ENCODE measurements around the gene WDR6.

WDR6 gene

DNA sequence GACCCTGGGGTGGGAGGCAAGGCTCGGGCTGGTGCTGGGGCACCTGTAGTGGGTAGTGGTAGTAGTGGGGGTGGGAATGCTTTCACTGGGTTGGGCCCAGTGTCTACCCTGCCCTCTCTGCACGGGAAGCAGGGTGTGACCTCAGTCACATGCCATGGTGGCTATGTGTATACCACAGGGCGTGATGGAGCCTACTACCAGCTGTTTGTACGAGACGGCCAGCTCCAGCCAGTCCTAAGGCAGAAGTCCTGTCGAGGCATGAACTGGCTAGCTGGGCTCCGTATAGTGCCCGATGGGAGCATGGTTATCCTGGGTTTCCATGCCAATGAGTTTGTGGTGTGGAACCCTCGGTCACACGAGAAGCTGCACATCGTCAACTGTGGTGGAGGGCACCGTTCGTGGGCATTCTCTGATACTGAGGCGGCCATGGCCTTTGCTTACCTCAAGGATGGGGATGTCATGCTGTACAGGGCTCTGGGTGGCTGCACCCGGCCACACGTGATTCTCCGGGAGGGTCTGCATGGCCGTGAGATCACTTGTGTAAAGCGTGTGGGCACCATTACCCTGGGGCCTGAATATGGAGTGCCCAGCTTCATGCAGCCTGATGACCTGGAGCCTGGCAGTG lies 6.0 kb downstream of the WDR6 start:
- in situ Hi-C loops (cut with MboI; ENCODE audit: low sequenced_read_pairs) = no loop called here

DNA sequence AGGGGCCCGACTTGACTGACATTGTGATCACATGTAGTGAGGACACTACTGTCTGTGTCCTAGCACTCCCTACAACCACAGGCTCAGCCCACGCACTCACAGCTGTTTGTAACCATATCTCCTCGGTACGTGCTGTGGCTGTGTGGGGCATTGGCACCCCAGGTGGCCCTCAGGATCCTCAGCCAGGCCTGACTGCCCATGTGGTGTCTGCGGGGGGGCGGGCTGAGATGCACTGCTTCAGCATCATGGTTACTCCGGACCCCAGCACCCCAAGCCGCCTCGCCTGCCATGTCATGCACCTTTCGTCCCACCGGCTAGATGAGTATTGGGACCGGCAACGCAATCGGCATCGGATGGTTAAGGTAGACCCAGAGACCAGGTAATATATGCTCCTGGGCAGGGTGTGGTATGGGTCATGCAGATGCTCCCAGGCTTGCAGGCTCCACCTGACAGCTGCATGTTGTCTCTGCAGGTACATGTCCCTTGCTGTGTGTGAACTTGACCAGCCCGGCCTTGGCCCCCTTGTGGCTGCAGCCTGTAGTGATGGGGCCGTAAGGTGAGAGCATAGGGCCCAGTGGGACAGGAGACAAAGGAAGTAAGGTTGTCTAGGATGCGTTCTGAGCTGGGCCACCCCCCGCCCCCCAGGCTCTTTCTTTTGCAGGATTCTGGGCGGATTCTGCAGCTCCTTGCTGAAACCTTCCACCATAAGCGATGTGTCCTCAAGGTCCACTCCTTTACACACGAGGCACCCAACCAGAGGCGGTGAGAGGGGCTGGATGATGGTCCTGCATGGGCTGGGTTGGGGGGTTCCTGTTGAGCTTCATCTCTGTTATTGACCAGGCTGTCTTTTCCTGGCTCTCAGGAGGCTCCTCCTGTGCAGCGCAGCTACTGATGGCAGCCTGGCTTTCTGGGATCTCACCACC lies 6.8 kb downstream of the WDR6 start:
- in situ Hi-C loops (cut with MboI; ENCODE audit: low sequenced_read_pairs) = no loop called here

GRCh38 chr3:49015072-49015471 lies 7.9 kb downstream of the WDR6 start:
- in situ Hi-C loops (cut with MboI; ENCODE audit: low sequenced_read_pairs) = no loop called here

- in situ Hi-C loops (cut with MboI; ENCODE audit: low sequenced_read_pairs) = no loop called here
These were observed 8.6 kb downstream of the WDR6 start for GRCh38 chr3:49015765-49016164.

DNA sequence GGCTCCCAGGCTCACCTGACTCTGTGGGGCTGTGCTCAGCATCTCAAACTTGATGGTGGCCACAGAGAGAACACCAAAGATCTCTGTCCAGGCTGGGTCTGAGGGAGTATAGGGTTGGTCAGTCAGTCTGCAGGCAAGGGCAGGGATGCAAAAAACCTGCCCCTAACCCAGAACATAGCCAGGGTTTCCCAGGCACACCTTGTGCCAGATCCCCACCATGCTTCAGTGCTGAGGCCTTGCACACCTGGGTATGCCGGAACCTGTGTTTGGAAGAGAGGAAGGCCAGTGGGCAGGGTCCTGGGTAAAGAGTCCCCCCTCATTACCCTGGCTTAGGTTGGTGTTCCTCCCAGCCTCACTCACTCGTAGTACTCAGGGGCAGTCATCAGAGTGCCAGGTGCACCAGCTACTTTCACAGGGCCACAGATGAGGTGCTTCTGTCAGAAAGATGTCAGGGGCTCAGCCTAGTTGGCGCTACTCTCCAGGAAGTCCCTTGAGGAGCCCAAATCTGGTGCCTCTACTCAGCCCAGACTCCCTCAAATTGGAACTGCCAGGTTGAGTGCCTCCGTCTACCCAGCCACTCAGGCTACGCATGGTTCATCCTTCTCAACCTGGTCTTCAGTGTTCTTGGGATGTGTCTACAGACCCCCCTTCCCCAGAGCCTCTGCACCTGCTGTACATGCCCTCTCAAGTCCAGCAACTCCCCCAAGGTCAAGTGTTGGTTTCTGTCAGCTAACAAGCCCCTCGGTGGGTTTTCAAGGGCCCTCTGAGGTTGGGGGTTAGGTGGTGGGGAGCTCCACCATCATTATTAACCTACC lies 9.4 kb downstream of the WDR6 start:
- in situ Hi-C loops (cut with MboI; ENCODE audit: low sequenced_read_pairs) = no loop called here

GRCh38 chr3:49017229-49017970 lies 10.2 kb downstream of the WDR6 start:
- in situ Hi-C loops (cut with MboI; ENCODE audit: low sequenced_read_pairs) = no loop called here

GRCh38 chr3:49017971-49018706 lies 10.9 kb downstream of the WDR6 start, which contains the start of gene DALRD3:
DALRD3 (minus strand) TSS chr3:49018580; CDS start chr3:49018564, 16 bp downstream.
- in situ Hi-C loops (cut with MboI; ENCODE audit: low sequenced_read_pairs) = no loop called here

- in situ Hi-C loops (cut with MboI; ENCODE audit: low sequenced_read_pairs) = no loop called here
These were observed 11.5 kb downstream of the WDR6 start for GRCh38 chr3:49018707-49019006.

- in situ Hi-C loops (cut with MboI; ENCODE audit: low sequenced_read_pairs) = no loop called here
These were observed 12.7 kb downstream of the WDR6 start for GRCh38 chr3:49019941-49020329.

DNA sequence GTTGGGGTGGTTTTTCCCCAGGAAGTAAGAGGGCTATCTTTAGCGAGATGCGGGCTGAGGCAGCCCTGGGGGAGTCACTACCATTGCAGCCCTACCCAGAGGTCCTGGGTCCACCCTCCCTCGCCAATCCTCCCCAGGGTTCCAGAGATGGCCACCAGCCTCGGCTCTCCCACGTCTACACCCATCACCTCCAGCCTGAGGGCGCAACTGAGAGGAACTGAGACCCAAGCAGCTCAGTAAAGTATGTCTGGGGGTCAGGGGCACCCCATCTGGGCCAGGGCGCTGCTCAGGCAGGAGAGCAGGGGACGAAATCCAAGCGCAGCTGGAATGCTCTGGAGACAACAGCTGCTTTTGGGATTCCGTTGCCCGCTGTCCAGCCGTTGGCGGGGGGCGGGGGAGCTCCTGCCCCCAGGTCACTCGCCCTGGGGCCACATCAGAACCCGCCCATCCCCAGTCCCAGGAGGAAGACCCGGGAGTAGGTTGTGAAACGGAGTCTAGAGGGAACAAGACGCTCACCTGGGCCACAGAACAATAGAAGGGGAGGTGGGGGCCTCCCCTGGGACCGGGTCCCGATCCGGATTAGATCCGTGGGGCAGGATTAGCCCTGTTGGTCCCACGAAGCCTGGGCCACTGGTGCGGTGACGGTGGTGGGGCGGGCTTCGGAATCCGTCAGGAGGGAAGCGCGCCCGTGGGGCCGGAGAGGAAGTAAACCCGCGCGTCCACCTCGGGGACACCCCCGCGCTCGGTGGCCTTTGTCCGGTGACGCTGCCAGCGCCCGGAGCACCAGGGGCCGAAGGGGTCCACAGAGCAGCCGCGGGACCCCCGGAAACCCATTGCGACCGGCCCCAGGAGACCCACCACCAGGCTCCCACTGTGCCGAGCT lies 13.4 kb downstream of the WDR6 start:
- in situ Hi-C loops (cut with MboI; ENCODE audit: low sequenced_read_pairs) = no loop called here

DNA sequence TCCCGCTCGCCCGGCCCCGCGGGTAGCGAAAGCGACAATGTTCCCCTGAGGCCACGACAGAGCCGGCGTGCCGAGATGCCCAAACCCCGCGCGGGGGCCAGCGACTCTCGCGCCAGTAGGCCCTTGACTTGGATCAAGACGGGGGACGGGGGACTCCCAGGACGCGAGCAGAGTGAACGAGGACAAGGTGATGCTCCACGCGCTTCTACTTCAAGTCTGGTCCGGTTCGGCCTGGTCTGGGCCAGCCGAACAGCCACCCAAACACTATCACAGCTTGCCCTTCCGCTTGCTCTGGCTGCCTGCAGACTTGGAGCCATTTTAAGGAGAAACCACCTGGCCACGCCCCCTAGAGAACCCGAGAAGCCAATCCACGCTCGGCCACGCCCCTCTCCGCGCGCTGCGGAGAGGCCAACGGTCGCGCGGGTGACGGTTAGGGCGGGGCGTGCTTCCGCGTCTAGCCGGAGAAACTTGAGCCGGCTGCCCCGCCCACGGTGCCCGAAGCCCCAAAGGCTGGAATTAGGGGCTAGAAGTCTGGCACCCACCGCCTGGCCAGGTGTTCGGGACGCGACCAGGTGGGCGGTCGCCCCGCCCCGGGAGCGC lies 14.1 kb downstream of the WDR6 start:
- in situ Hi-C loops (cut with MboI; ENCODE audit: low sequenced_read_pairs) = no loop called here

DNA sequence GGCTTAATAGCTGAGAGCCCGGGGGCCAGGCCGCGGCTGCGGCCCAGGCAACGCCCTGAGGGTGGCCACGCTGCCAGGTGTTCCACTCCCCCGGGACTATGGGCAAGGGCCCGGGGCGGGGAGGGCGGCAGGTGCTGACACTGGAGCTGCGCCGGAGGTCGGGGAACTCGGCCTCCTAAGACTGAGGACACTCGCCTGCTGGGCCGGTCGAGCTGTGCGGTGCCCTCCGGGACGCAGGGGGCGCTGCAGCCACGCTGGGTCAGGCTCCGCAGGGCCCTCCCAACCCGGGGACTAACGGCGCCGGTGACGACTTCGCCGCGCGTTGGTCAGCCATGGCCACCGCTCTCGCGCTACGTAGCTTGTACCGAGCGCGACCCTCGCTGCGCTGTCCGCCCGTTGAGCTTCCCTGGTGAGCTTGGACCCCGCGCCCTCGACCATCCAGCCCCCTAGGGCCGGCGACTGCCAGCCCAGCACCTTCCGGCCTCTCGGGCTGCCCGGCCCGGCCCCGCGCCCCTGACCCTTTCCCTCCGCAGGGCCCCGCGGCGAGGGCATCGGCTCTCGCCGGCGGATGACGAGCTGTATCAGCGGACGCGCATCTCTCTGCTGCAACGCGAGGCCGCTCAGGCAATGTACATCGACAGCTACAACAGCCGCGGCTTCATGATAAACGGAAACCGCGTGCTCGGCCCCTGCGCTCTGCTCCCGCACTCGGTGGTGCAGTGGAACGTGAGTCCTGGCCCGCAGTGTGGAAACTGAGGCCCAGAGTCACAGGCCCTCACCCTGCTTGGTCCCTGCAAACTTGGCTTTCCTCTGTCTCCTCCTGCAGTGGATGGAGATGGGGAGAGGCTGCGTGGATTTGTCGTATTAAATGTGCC lies 14.9 kb downstream of the WDR6 start, which contains the start of gene NDUFAF3:
Gene NDUFAF3, plus strand, starts transcription at position 309 of the 875 bp plus-strand sequence. Its CDS starts 24 bp downstream, at position 333.
- in situ Hi-C loops (cut with MboI; ENCODE audit: low sequenced_read_pairs) = no loop called here

DNA sequence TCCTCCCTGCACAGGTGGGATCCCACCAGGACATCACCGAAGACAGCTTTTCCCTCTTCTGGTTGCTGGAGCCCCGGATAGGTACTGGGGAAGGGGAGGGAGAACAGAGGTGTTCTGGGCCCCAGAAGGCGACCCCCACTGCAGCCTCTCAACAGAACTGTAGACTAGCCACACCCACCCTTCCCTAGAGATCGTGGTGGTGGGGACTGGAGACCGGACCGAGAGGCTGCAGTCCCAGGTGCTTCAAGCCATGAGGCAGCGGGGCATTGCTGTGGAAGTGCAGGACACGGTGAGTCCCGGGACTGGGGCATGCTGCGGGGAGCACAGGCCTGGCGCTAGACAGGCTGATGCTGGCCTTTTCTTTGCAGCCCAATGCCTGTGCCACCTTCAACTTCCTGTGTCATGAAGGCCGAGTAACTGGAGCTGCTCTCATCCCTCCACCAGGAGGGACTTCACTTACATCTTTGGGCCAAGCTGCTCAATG lies 15.5 kb downstream of the WDR6 start:
- in situ Hi-C loops (cut with MboI; ENCODE audit: low sequenced_read_pairs) = no loop called here

DNA sequence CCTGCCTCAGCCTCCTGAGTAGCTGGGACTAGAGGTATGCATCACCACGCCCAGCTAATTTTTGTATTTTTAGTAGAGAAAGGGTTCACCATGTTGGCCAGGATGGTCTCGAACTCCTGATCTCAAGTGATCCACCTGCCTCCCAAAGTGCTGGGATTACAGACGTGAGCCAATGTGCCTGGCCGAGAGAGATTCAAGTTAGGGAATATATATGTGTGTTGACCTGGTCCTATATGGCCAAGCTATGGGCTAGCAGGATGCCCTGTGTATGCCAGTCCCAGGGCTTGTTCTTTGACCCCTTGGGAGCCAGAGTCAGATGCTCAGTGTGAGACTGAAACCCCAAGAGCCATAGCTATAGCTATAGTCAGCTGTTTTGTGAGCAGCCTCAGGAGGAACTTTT lies 16.6 kb downstream of the WDR6 start:
- in situ Hi-C loops (cut with MboI; ENCODE audit: low sequenced_read_pairs) = no loop called here

- in situ Hi-C loops (cut with MboI; ENCODE audit: low sequenced_read_pairs) = no loop called here
These were observed 17.3 kb downstream of the WDR6 start for GRCh38 chr3:49024449-49024848.

GRCh38 chr3:49025005-49025792 lies 18.0 kb downstream of the WDR6 start:
- in situ Hi-C loops (cut with MboI; ENCODE audit: low sequenced_read_pairs) = no loop called here
